ENCODE data around the gene TM4SF4. TPM values are rescaled to one million over a fixed set of nuclear protein-coding genes. Genes with fewer than 3 reads are reported as not detected.

Gene TM4SF4
- total and polyA plus RNA-seq, 7 donors = 0.92 to 17.1 (median 5.0) TPM; not detected in 1

DNA sequence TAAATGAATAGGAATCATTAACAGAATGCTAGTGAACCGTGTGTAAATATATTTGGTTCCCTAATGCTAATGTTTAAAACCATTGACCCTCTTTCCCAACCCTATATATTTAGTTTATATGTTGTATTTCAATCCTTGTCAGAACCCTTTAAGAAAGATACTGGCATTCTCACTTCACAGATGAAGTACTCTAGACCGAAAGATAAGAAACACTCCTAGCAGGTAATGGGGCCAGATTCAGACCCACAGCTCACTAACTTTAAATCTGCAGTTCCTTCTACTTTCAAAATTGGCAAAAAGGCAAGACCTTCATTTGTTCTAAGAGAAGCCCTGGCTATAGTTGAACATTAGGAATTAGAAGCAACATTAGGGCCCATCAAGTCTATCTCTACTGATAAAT is 42.3 kb upstream of the TM4SF4 start:
- peaks cover 0 to 3% (median 0%) of the 10 kb centered on the region in 4 donors for H3K9me3 ChIP-seq
- 81 to 83% methylated on average over 2 of the region's 2 CpGs for WGBS, 2 donors
- no peak overlapping the region for H3K4me3 ChIP-seq
- DNase-seq = no peak
- H3K27ac ChIP-seq = no peak overlapping the region
- no peaks in the 10 kb centered on the region for H3K36me3 ChIP-seq
- no peaks in the 10 kb centered on the region for H3K27me3 ChIP-seq
- intact Hi-C loops (cut with DNase I) = no loop called here
- TF ChIP-seq POLR2AphosphoS5 (IDR thresholded peaks at IDR 0.05) (no peak), EP300 (IDR thresholded peaks at IDR 0.05) (no peak), POLR2A (IDR thresholded peaks at IDR 0.05) (no peak)
- TF ChIP-seq, protein P1, sequence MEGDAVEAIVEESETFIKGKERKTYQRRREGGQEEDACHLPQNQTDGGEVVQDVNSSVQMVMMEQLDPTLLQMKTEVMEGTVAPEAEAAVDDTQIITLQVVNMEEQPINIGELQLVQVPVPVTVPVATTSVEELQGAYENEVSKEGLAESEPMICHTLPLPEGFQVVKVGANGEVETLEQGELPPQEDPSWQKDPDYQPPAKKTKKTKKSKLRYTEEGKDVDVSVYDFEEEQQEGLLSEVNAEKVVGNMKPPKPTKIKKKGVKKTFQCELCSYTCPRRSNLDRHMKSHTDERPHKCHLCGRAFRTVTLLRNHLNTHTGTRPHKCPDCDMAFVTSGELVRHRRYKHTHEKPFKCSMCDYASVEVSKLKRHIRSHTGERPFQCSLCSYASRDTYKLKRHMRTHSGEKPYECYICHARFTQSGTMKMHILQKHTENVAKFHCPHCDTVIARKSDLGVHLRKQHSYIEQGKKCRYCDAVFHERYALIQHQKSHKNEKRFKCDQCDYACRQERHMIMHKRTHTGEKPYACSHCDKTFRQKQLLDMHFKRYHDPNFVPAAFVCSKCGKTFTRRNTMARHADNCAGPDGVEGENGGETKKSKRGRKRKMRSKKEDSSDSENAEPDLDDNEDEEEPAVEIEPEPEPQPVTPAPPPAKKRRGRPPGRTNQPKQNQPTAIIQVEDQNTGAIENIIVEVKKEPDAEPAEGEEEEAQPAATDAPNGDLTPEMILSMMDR (IDR thresholded peaks at IDR 0.05) = no peak
- H3K4me1 ChIP-seq = no peaks in the 10 kb centered on the region

GRCh38 chr3:149435996-149436885 is 38.3 kb upstream of the TM4SF4 start:
- TF ChIP-seq, protein P1 (IDR thresholded peaks at IDR 0.05) = no peak
- TF ChIP-seq POLR2AphosphoS5 (IDR thresholded peaks at IDR 0.05) (no peak), POLR2A (IDR thresholded peaks at IDR 0.05) (no peak), EP300 (IDR thresholded peaks at IDR 0.05) (no peak)
- no peaks in the 10 kb centered on the region for H3K36me3 ChIP-seq
- intact Hi-C loops (cut with DNase I) = no loop called here
- H3K4me3 ChIP-seq = no peak overlapping the region
- no peak for DNase-seq
- no peaks in the 10 kb centered on the region for H3K27me3 ChIP-seq
- 85 to 92% methylated on average over 6 of the region's 6 CpGs for WGBS, 2 donors
- no peak overlapping the region for H3K27ac ChIP-seq
- no peaks in the 10 kb centered on the region for H3K4me1 ChIP-seq
- H3K9me3 ChIP-seq = peaks cover 0 to 3% (median 0%) of the 10 kb centered on the region in 4 donors

GRCh38 chr3:149437286-149437685 is 37.2 kb upstream of the TM4SF4 start:
- Histone ChIP-seq H3K27ac (no peak overlapping the region), H3K27me3 (no peaks in the 10 kb centered on the region), H3K9me3 (peaks cover 0 to 3% (median 0%) of the 10 kb centered on the region in 4 donors), H3K4me3 (no peak overlapping the region), H3K36me3 (no peaks in the 10 kb centered on the region), H3K4me1 (no peaks in the 10 kb centered on the region)
- no peak for TF ChIP-seq POLR2A (IDR thresholded peaks at IDR 0.05)
- TF ChIP-seq POLR2AphosphoS5 (IDR thresholded peaks at IDR 0.05) = no peak
- TF ChIP-seq, protein P1 (IDR thresholded peaks at IDR 0.05) = no peak
- no peak for TF ChIP-seq EP300 (IDR thresholded peaks at IDR 0.05)
- intact Hi-C loops (cut with DNase I) = no loop called here
- WGBS, 2 donors = 64 to 89% methylated on average over 3 of the region's 3 CpGs
- DNase-seq = no peak

DNA sequence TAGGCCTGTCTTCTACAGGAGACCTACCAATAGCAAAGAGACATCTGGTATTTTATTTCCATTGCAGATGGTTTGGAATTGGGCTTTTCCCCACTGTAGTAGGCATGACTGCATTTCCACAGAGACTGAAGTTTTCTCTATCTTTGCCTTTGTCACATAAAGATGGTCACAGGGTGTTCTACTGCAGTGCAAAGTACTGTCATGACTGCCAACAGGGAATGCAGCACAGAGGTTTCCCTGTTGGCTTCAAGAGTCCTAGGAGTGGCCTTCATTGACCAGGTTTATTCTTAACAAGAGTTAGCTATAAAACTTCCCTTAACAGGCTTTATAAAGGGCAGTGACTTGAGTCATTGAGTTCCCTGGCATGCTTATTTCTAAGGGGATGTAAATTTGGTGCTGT is 36.8 kb upstream of the TM4SF4 start:
- intact Hi-C loops (cut with DNase I) = no loop called here
- TF ChIP-seq, protein P1 (IDR thresholded peaks at IDR 0.05) = no peak
- TF ChIP-seq POLR2AphosphoS5 (IDR thresholded peaks at IDR 0.05) = no peak
- TF ChIP-seq POLR2A (IDR thresholded peaks at IDR 0.05) = no peak
- no peak for TF ChIP-seq EP300 (IDR thresholded peaks at IDR 0.05)
- H3K36me3 ChIP-seq = no peaks in the 10 kb centered on the region
- peaks cover 0 to 3% (median 0%) of the 10 kb centered on the region in 4 donors for H3K4me1 ChIP-seq
- H3K27me3 ChIP-seq = no peaks in the 10 kb centered on the region
- H3K9me3 ChIP-seq = peaks cover 0 to 3% (median 0%) of the 10 kb centered on the region in 4 donors
- H3K4me3 ChIP-seq = no peak overlapping the region
- DNase-seq = no peak
- H3K27ac ChIP-seq = no peak overlapping the region

Data from sigmoid colon (tissue), 7 donors.